Loucy (cell line): ENCODE data around the gene PEAR1.

Source experiments
- H2AFZ ChIP-seq: fragments of 200-600 bp; sonication (generic); 2 replicates; pipeline ENCODE4 v1.6.0; 2016; ENCODE audit warnings: antibody characterized with exemption, mild to moderate bottlenecking, low read length, moderate library complexity
- H3F3A ChIP-seq: fragments of 200-600 bp; 2 replicates; pipeline ENCODE4 v1.6.0; 2016; ENCODE audit warnings: antibody characterized with exemption, low read depth, mild to moderate bottlenecking
- H3K27me3 ChIP-seq: fragments of 200-600 bp; sonication (generic); 2 replicates; pipeline ENCODE4 v1.6.1; 2014; ENCODE audit warnings: low read length, mild to moderate bottlenecking; ENCODE audit not compliant: insufficient read depth, poor library complexity, severe bottlenecking
- H3K36me3 ChIP-seq: fragments of 200-600 bp; sonication (generic); 2 replicates; pipeline ENCODE4 v1.6.1; 2016; ENCODE audit warnings: low read length; ENCODE audit not compliant: insufficient read depth
- H3K4me1 ChIP-seq: fragments of 200-600 bp; sonication (generic); 2 replicates; pipeline ENCODE4 v1.5.1; 2014; ENCODE audit warnings: low read length, mild to moderate bottlenecking; ENCODE audit not compliant: insufficient read depth, poor library complexity, severe bottlenecking
- H3K4me2 ChIP-seq: fragments of 200-600 bp; sonication (generic); 2 replicates; pipeline ENCODE4 v1.6.0; 2014; ENCODE audit warnings: antibody characterized with exemption, low read length, low read depth, mild to moderate bottlenecking; ENCODE audit not compliant: poor library complexity, severe bottlenecking
- H3K4me3 ChIP-seq: fragments of 200-600 bp; sonication (generic); 2 replicates; pipeline ENCODE4 v1.5.1; 2014; ENCODE audit warnings: low read length, mild to moderate bottlenecking, mixed read lengths; ENCODE audit not compliant: poor library complexity, severe bottlenecking
- H3K79me2 ChIP-seq: fragments of 200-600 bp; sonication (generic); 2 replicates; pipeline ENCODE4 v1.6.1; 2014; ENCODE audit warnings: low read length; ENCODE audit not compliant: insufficient read depth
- H3K9ac ChIP-seq: fragments of 200-600 bp; sonication (generic); 2 replicates; pipeline ENCODE4 v1.6.0; 2014; ENCODE audit warnings: mild to moderate bottlenecking, low read depth, low read length, moderate library complexity; ENCODE audit not compliant: poor library complexity, severe bottlenecking
- H3K9me2 ChIP-seq: fragments of 200-600 bp; sonication (generic); replicated peaks from 2 replicates; pipeline ENCODE4 v1.6.1; 2016; ENCODE audit warnings: low read depth, low read length, mixed read lengths
- H3K9me3 ChIP-seq: fragments of 200-600 bp; sonication (generic); 2 replicates; pipeline ENCODE4 v1.6.1; 2014; ENCODE audit warnings: mild to moderate bottlenecking, antibody characterized with exemption, low read length, low read depth; ENCODE audit not compliant: insufficient read depth
- H4K20me1 ChIP-seq: fragments of 200-600 bp; sonication (generic); 2 replicates; pipeline ENCODE4 v1.6.0; 2014; ENCODE audit warnings: antibody characterized with exemption, low read length, mild to moderate bottlenecking; ENCODE audit not compliant: insufficient read depth, poor library complexity, severe bottlenecking
- EZH2phosphoT487 ChIP-seq: fragments of 200-600 bp; IDR thresholded peaks from 2 replicates; pipeline ENCODE4 v1.6.1; 2018; ENCODE audit warnings: antibody characterized with exemption, mild to moderate bottlenecking, moderate library complexity, borderline replicate concordance
- TF ChIP-seq, protein P1 (sequence below): fragments of 200-600 bp; sonication (generic); conservative IDR thresholded peaks from 2 replicates; pipeline ENCODE4 v1.5.1; 2014; ENCODE audit warnings: mild to moderate bottlenecking, antibody characterized with exemption, low read length

Gene PEAR1

GRCh38 chr1:156869455-156869854 lies 24.1 kb upstream of the PEAR1 start:
- Histone ChIP-seq H3K9me3 (no peaks in the 10 kb centered on the region), H4K20me1 (no peaks in the 10 kb centered on the region), H3K4me2 (no peak overlapping the region), H3K36me3 (no peaks in the 10 kb centered on the region), H3K79me2 (no peaks in the 10 kb centered on the region), H3F3A (no peaks in the 10 kb centered on the region), H3K9ac (no peak overlapping the region), H2AFZ (no peak overlapping the region), H3K4me3 (no peak overlapping the region), H3K9me2 (no peaks in the 10 kb centered on the region), H3K27me3 (no peaks in the 10 kb centered on the region), H3K4me1 (peaks cover 32% of the 10 kb centered on the region)
- no peak for TF ChIP-seq EZH2phosphoT487
- TF ChIP-seq, protein P1, sequence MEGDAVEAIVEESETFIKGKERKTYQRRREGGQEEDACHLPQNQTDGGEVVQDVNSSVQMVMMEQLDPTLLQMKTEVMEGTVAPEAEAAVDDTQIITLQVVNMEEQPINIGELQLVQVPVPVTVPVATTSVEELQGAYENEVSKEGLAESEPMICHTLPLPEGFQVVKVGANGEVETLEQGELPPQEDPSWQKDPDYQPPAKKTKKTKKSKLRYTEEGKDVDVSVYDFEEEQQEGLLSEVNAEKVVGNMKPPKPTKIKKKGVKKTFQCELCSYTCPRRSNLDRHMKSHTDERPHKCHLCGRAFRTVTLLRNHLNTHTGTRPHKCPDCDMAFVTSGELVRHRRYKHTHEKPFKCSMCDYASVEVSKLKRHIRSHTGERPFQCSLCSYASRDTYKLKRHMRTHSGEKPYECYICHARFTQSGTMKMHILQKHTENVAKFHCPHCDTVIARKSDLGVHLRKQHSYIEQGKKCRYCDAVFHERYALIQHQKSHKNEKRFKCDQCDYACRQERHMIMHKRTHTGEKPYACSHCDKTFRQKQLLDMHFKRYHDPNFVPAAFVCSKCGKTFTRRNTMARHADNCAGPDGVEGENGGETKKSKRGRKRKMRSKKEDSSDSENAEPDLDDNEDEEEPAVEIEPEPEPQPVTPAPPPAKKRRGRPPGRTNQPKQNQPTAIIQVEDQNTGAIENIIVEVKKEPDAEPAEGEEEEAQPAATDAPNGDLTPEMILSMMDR: no peak

DNA sequence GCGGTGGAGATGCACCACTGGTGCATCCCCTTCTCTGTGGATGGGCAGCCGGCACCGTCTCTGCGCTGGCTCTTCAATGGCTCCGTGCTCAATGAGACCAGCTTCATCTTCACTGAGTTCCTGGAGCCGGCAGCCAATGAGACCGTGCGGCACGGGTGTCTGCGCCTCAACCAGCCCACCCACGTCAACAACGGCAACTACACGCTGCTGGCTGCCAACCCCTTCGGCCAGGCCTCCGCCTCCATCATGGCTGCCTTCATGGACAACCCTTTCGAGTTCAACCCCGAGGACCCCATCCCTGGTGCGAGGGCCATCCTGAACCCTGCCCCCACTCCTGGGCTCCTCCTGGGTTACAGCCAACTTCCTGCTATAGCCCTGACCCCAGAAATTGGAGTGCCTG lies 19.9 kb upstream of the PEAR1 start:
- H3K4me1 ChIP-seq: no peaks in the 10 kb centered on the region
- no peaks in the 10 kb centered on the region for H4K20me1 ChIP-seq
- no peaks in the 10 kb centered on the region for H3K36me3 ChIP-seq
- H3K79me2 ChIP-seq: no peaks in the 10 kb centered on the region
- no peak overlapping the region for H3K4me2 ChIP-seq
- no peaks in the 10 kb centered on the region for H3F3A ChIP-seq
- no peak overlapping the region for H3K9ac ChIP-seq
- H3K9me2 ChIP-seq: no peaks in the 10 kb centered on the region
- H3K9me3 ChIP-seq: no peaks in the 10 kb centered on the region
- H3K27me3 ChIP-seq: no peaks in the 10 kb centered on the region
- H2AFZ ChIP-seq: no peak overlapping the region
- TF ChIP-seq EZH2phosphoT487: no peak
- TF ChIP-seq, protein P1: no peak
- H3K4me3 ChIP-seq: no peak overlapping the region

DNA sequence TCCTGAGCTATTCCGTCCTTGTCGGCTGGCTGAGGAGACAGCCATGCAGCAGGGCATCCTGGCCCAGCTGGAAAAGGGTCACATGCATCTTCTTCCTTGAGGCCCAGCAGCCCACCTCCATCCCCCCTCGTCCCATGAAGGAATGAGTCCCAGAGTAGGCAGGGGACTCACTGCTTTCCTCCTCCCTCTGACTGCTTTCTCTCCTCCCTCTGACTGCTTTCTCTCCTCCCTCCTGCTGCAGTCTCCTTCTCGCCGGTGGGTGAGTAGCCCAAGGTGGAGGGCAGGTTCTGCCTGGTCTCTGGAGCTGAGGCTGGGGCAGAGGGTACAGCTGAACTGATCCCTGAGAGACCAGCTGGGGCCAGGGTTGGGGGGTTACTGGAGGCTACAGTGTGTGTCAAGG lies 19.4 kb upstream of the PEAR1 start:
- Histone ChIP-seq H3F3A (no peaks in the 10 kb centered on the region), H3K36me3 (no peaks in the 10 kb centered on the region), H3K27me3 (no peaks in the 10 kb centered on the region), H3K9me2 (no peaks in the 10 kb centered on the region), H4K20me1 (no peaks in the 10 kb centered on the region), H3K4me2 (no peak overlapping the region), H3K79me2 (no peaks in the 10 kb centered on the region), H2AFZ (no peak overlapping the region), H3K4me1 (no peaks in the 10 kb centered on the region), H3K4me3 (no peak overlapping the region), H3K9ac (no peak overlapping the region), H3K9me3 (no peaks in the 10 kb centered on the region)
- no peak for TF ChIP-seq EZH2phosphoT487
- TF ChIP-seq, protein P1: no peak
